OCI-M2 (cell line): ENCODE results near the gene POLR2J2.
"Not testable (repeated sequence)": the region's sequence is repeated elsewhere in the genome, so short reads cannot be mapped to it uniquely, and the experiment has no call there.

ENCODE experiments used
- DNase-seq: peaks from one replicate; lab custom pipeline; 2025; ENCODE audit not compliant: unreplicated experiment; lab: John Stamatoyannopoulos, UW

The POLR2J2 gene

GRCh38 chr7:102673447-102674067 lies 2.1 kb upstream of the POLR2J2 start:
- DNase-seq = not testable (repeated sequence)

GRCh38 chr7:102671956-102672307 lies 469 bp upstream of the POLR2J2 start:
- not testable (repeated sequence) for DNase-seq

GRCh38 chr7:102667523-102667922 lies 3.9 kb downstream of the POLR2J2 start:
- not testable (repeated sequence) for DNase-seq

GRCh38 chr7:102666850-102667249 lies 4.6 kb downstream of the POLR2J2 start:
- DNase-seq = not testable (repeated sequence)

- not testable (repeated sequence) for DNase-seq
Observed at GRCh38 chr7:102664765-102665164, 6.7 kb downstream of the POLR2J2 start.

- DNase-seq = not testable (repeated sequence)
Observed at GRCh38 chr7:102649924-102650323, 21.5 kb downstream of the POLR2J2 start, which contains the start of gene SPDYE2B. TSS of gene SPDYE2B (plus strand) at chr7:102650319. CDS start at chr7:102652349, 2,030 bp downstream.

- DNase-seq = not testable (repeated sequence)
Observed at GRCh38 chr7:102647813-102648212, 23.6 kb downstream of the POLR2J2 start.

- not testable (repeated sequence) for DNase-seq
Observed at GRCh38 chr7:102643404-102643803, 28.1 kb downstream of the POLR2J2 start.

GRCh38 chr7:102642691-102643090 lies 28.8 kb downstream of the POLR2J2 start, which contains the start of gene UPK3BL1:
TSS of gene UPK3BL1 (minus strand) at chr7:102642791. CDS start at chr7:102642741, 50 bp downstream.
- not testable (repeated sequence) for DNase-seq

GRCh38 chr7:102638848-102639247 lies 32.6 kb downstream of the POLR2J2 start:
- DNase-seq = not testable (repeated sequence)

GRCh38 chr7:102636956-102637355 lies 34.5 kb downstream of the POLR2J2 start:
- DNase-seq = not testable (repeated sequence)

- DNase-seq = not testable (repeated sequence)
Observed at GRCh38 chr7:102635354-102635753, 36.1 kb downstream of the POLR2J2 start.

- not testable (repeated sequence) for DNase-seq
Observed at GRCh38 chr7:102634299-102634698, 37.2 kb downstream of the POLR2J2 start.

- not testable (repeated sequence) for DNase-seq
Observed at GRCh38 chr7:102630622-102631021, 40.8 kb downstream of the POLR2J2 start.

- DNase-seq = not testable (repeated sequence)
Observed at GRCh38 chr7:102627271-102627904, 44.1 kb downstream of the POLR2J2 start.

- not testable (repeated sequence) for DNase-seq
Observed at GRCh38 chr7:102618122-102618521, 53.3 kb downstream of the POLR2J2 start.

- DNase-seq = not testable (repeated sequence)
Observed at GRCh38 chr7:102616507-102617125, 54.8 kb downstream of the POLR2J2 start, which contains the start of gene RASA4. TSS of gene RASA4 (minus strand) at chr7:102616756. CDS start at chr7:102616689, 67 bp downstream.
